Stimulated activated CD8-positive, alpha-beta memory T cell treated with anti-CD3 and anti-CD28 coated beads, Interleukin-7, amount 100 ng/mL, for 24 hours (primary cell): Measurements from ENCODE around the gene HLCS.

Experiments
- DNase-seq: peaks from one replicate; pipeline ENCODE4 v3.0.0-alpha.2; 2020; ENCODE audit warnings: low read depth

The HLCS gene

DNA sequence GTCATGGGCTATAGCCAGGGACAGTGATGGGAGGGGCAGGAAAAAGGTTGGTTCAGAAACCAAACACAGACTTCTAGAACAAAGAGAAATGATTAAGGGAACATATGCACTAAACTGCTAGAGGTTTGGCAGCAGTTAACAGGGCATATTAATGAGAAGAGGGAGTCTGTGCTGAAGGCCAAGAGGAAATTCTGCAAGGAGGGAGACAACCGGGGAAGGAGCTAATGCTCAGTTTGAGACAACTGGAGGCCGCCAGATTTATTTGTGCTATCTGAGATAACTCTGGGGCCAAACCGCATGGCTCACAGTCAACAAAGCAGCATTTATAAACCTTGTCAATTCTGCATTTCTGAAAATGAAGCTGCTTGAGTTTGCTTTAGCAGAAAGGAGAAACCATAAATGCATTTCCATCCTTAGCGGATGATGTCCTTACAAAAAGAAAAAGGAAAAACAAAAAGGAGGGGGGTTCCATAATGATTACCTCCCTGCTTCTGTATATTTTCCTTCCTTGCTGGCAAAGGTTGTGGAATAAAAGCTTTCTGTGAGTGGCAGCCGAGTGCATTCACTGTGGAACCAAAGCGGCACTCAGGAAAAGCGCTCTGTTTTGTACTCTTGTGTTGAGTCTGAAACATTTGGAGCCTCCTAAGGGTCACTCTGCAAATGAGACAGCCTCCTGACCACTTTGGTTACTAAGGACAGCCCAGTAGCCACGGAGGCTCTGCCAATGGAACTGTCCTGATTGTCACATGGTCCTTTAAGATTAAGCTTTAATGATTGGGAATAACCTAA is 197.2 kb downstream of the HLCS start:
- no peak for DNase-seq

DNA sequence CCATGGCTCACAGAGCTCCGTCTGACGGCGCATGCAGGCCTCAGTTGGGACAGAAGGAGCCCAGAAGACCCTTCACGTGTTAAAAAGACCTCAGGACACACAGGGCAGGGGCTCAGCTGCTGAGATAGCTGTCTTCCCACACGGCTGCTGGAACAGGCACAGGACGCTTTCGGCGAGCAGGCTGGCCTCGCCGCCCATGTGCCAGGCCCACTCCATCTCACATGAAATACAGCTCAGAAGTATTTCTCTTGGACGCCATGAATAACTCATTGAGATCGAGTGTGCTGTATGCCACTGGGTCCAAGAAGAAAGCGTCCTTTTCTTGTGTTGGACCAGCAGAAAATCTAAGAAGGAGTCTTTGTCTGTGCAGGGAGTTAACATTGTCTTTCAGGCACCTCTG is 198.0 kb downstream of the HLCS start:
- no peak for DNase-seq

DNA sequence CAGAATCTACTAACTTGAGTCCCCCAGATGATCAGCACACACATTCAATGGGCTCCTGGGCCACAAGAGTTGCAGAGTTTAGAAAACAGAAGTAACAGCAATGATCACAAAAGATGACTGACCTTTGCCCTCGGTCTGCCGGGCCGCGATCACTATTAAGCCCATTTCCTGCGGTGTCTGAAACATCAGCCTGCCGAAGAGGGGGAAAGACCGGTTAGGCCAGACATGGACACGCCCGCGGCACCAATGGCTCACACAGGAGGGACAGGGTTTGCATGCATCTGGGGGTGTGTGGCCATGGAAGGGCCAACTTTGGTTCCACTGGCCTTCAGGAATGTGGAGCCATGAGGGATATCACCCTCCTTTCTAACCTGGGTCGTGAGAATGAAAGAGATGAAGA is 199.4 kb downstream of the HLCS start:
- no peak for DNase-seq

DNA sequence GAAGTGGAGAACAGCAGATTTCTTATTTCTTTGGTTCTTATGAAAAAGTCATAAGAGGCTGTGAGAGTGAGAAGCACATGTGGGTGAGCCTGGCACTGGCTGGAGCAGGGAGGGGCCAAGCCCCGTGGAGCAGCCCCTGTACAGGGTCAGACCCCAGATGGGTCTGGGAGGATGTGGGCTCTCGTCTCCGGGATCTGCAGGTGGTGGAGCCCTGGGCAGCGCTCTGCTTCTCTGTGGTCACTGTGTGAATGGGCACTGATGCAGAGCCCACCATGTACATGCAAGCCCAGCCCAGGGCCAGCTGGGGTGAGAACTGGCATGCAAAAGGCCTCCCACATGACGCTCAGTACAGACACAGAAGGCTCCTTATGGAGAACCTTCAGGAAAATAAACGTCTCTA is 200.0 kb downstream of the HLCS start:
- DNase-seq: no peak

DNA sequence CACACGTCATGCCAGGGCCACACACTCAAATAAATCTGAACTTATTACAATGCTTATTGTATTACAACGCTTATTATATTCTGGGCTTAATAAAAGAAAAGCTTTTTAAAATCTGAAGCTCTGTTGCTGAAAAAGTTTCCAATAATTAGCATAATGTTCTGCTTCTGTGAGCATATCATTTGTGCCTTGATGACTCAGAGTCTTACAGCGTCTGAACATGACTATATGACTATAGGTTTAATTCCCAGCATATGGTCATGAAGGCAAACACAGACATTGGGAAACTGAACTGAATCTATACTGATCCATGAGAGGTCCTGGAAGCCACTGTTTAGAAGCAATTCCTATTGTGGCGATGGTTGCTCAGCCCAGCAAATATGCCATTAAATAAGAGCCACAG is 201.2 kb downstream of the HLCS start:
- no peak for DNase-seq

DNA sequence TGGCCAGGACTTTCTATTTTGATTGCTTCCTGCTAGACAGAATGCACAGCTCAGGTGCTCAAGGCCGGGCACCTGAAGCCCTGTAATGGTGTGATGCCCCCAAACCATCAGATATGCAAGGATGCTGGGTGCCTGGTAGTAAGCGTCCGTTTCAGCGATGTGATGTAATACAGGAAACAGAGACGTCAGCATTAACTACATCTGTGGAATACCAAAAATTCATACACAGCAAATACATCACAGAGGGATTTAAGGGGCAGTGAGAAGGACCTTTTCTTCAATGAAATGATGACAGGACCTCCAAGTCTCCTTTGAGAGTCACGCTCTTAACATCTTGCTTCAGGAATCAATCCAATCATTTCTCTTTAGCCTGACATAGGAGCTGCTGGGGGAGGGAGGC is 203.2 kb downstream of the HLCS start:
- no peak for DNase-seq

DNA sequence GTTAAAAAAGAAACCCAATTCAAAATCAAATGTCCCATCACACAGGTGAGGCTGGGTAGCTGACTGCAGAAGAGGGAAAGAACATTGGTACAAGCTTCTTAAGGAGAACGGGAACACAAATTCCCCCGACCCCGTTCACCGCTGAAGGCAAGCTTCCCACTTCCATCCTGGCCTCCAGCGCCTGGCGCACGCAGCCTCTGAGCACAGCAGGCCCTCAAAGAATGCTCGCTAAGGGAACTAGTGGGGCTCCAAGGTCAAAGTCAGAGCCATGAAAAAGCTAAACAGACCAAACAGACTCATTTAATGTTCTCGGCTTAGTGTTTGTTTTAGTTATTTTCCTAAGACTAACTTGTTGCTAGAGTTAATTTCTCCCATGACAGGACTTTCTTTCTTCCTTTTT is 203.8 kb downstream of the HLCS start:
- DNase-seq: no peak

DNA sequence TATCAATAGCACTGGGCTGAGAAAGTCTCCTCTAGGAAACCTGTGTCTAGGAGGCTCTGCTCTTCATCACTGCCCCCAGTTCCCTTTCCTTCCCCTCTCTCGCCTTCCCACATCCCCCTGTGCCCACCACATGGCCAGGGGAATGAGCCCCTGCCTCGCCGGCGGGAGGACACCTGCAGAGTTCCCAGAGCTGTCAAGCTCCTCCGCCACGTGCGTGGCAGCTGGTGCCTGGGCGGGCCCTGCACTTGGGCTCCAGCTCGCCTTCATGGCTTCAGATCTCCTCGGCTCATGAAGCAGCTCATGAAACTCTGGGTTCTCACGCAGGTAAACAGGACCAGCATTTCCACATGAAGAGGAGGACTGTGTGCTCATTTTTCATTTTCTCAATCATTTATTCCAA is 204.8 kb downstream of the HLCS start:
- no peak for DNase-seq

DNA sequence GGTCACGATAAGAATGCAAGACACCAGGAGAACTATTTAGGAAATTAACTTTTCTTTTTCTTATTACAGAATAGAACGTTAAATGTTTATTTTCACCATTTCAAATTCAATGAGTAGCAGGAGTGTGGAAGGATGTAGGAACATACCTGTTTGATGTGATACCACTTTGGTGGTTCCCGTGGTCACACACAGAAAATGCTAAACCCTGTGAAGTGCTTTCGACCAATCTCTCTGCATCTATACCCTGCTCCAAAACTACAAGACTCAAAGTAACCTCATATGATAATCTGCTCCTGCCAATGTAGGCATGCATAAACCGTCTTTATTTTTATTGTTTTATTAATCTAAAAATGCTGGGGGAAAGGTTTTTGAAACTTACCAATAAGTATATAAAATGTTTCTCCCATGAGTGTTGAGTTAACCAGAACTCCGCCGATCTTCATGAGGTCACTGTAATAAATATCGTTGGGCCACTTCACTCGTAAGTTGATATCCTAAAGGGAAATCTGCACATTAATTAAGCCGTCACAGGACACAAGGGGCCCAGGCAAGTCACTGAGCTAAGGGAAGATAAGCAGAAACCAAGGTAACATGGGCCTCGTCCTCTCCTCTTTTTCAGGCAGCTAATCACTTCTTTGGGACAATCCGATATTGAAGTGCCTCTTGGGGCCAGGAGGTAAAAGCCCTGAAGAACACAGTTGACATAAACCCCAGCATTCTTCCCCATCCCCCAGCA is 207.0 kb downstream of the HLCS start:
- DNase-seq: no peak

DNA sequence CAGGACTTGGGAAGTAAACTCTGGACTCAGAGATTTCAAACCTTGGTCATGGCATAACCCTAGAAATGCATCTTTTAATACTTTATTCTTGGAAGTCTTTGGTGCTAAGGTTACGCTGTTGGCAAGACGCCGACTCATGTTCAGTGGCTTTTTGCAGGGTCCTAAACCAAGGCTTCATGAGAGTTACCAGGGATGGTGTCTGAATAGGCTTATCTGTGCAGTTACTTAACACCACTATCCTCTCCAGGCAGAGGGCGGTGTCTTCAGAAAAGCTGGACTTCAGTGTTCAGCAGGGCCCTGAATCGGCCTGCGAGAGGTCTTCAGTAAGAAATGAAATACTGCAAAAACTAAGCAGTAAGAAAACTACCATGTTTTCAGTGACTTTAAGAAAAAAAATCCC is 209.3 kb downstream of the HLCS start:
- no peak for DNase-seq

DNA sequence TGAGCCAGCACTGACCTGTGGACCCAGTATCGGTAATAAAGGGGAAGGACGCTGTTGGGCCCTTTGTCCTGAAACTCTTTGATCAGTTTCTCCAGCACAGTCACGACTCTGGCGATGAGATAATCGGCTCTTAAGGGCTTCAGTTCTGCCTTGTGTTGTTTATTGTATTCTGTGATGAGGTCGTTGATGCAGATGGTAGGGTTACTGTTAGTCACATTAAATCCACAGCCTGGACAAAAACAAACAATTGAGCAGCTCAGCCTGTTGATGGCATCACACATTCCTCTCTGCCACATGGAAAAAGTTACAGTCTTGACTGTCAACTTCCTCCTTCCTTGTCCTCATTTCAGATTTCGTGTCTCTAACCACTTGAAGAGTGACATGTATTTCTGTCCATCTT is 209.9 kb downstream of the HLCS start:
- DNase-seq: no peak

DNA sequence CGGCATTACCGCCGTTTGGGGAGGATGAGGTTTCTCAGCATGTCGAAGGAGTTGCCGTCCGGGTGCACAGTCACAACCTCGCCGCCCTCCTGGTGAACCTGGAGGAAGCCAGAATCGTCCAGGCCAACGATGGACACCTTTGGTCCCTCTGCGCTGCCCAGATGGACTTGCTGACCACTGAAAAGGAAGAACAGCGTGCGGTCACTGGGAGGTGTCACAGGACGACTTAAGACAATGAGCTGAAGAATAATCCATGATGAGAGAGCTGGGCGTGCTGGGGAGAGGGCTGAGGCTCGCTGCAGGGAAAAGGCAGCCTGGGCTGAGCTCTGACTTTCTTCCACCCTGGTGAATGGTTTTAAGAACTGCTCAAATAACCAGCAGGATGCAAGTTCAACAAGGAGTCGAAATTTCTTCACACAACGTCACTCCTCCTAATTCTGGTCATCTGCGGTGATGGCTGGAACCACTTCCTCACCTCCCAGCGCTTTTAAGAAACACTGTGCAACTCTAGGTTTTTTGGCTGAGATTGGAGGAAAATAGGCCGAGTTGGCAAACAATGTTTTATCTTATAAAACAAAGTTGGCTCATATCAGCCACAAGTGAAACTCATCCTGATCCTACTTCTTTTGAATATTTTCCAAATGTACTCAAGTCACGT is 212.1 kb downstream of the HLCS start:
- no peak for DNase-seq

DNA sequence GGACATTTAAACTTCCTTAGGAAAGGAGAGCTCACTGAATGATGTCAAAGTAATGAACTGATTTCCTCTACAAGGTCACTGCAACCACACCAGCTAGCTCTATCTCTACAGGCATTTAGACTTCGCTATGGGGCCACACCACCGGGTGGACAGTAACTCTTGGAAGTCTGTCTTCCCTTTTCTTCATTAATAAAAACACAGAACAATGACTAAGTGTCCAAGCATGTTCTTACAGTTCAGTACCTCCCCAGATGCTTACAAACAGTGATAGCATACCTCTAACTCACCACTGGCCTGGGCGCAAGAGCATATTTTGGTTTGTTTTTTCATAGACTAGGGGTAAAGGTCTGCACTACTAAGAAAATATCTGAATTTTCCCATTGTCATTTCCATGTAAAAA is 212.9 kb downstream of the HLCS start:
- no peak for DNase-seq

DNA sequence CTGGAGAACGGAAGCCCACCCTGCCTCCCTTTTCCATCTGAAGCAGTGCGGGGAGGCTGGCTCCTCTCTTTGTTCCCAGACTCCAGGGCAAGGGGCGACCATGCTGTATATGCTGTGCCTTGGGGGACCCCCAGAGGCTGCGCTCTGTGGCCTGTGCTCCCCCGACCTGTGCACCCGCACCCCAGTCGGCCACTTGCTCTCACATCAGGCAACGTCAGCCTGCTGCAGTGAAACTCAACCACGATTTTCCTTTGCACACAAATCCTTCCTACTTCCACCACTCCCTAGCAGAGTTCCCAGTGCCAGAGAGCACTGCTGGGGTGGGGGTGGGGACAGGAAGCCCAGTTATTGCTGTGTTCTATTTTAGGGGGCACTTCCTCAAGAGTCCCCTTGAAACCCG is 215.1 kb downstream of the HLCS start:
- no peak for DNase-seq

DNA sequence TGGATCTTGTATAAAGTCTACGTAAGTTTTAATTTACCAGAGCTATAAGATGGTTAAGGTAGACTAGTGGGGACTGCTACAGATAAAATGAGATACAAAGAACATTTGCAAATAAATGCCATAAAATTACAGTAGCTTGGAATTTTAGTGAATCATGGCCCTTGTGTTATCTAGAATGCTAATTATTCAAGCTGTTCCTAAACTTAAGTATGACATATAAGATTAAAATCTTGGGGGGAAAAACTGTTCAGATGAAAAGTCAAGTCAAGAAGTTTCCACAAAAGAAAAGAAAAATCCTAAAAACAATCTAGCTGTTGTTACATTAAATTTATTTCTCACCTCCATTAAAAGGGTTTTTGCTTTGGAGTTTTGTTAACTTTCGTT is 215.9 kb downstream of the HLCS start:
- no peak for DNase-seq

DNA sequence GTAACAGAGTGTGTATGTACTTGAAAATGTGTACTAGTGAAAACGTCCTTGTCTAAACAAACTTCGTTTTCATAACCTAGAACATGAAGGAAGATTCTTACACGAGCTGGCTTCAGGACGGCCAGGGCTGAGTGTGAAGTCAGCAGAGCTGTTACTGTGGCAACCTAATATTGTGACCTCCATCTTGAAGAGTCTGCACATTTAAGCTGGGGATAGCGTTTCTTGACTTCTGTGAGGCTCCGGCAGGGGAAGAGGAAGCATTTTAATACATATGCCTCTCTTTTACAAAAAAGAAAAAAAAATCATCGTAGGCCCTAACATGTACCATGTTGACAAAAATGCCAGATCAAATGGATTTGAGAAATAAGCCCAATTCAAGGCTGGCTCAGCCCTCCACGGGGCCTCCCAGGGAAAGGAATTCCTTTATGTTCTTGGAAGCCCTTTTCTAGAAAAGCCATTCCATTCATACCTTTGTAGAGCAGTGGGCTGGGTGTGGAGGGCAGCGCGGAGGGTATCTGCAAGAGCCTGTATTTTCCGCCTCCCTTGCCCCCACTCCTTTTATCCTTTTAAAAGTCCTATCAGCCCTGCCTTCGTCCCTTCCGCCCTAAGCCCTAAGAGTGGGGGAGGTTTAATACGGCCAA is 216.4 kb downstream of the HLCS start:
- no peak for DNase-seq

DNA sequence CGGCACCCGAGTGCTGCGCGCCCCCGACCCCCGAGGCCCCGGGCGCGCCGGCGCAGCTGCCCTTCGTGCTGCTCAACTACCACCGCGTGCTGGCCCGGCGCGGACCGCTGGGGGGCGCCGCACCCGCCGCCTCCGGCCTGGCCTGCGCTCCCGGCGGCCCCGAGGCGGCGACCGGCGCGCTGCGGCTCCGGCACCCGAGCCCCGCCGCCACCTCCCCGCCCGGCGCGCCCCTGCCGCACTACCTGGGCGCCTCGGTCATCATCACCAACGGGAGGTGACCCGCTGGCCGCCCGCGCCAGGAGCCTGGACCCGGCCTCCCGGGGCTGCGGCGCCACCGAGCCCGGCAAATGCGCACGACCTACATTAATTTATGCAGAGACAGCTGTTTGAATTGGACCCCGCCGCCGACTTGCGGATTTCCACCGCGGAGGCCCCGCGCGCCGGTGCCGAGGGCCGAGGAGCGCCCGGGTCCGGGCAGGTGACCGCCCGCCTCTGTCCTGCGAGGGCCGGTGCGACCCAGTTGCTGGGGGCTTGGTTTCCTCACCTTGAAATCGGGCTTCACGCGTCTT is 218.6 kb downstream of the HLCS start:
- no peak for DNase-seq

DNA sequence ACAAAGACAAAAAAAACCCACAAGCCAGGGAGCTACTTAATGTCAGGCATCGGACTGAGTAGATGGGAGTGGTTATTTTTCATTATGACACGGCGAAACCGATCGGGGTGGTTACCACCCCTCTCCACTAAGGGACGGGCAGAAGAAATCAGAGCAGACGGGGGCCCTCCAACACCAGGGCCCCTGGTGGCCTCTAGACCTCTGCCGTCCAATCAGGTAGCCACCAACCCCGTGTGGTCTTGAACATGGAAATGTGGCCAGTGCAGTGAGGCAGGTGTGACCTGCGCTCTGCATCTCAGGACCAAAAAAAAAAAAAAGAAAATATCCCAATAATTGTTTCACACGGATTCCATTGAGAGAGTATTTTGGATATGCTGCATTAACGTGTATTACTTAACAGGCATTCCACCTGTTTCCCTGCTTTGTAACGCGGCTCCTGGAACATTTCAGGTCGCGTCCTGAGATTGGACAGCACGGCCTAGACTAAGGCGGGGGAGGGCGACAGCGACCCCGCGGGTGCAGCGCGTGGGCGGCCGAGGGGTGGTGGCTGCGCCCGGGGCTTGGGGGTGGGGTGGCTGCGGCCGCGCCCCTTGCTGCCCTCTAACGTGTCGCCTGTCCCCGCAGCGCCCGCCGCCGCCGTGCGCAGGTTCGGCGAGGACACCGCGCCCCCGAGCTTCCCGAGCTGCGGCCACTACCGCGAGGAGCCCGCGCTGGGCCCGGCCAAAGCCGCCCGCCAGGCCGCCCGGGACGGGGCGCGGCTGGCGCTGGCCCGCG is 219.2 kb downstream of the HLCS start:
- no peak for DNase-seq

DNA sequence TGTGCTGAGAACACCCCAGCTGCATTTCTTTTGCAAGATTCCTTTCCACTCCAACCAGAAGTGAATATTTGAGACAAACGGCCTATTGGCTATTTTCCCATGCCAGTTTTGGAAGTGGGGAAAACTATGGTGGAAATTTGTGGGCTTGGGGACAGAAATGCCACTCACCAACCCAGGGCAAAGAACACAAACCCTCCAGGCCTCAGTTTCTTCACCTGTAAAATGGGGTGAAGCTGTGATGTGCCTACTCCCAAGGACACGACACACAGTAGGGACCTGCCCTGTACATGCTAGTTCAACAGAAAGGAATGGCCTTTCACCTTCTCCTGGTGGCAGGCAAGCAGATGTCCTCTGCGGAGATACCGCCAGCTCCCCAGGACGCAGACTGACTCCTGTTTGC is 221.0 kb downstream of the HLCS start:
- DNase-seq: no peak

DNA sequence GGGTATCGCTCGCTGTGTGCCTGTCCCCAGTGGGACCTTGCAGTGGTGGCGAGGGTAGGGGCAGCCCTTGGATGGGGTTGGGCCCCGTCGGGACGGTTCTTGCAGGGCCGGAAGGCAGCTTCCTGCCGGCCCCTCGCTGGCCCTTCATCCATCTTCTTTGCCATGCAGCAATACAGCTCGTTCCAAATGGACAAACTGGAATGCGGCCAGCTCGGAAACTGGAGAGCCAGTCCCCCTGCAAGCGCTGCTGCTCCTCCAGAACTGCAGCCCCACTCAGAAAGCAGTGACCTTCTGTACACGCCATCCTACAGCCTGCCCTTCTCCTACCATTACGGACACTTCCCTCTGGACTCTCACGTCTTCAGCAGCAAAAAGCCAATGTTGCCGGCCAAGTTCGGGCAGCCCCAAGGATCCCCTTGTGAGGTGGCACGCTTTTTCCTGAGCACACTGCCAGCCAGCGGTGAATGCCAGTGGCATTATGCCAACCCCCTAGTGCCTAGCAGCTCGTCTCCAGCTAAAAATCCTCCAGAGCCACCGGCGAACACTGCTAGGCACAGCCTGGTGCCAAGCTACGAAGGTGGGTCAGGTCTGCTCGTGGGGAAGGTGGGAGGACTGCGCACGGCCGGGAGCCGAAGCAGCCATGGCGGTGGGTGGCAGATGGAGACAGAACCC is 221.8 kb downstream of the HLCS start:
- DNase-seq: no peak

DNA sequence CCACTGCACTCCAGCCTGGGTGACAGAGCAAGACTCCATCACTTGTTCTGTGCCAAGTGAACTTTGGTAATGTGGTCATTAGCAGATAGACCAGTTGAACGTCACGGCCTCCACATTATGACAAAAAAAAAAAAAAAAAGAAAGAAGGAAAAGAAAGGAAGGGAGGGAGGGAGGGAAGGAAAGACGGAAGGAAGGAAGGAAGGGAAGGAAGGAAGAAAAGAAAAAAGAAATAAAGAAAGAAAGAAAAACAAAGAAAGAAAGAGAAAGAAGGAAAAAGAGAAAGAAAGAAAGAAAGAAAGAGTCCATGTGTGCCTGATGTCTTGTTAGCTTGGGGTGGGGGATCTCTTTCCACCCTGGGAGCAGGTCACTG is 222.3 kb downstream of the HLCS start:
- DNase-seq: no peak
